NCI-H2171 treated with DMSO at 0.1 percent for 48 hours (cell line): ENCODE results near the gene RIMKLB.
"Not testable (repeated sequence)": the region's sequence is repeated elsewhere in the genome, so short reads cannot be mapped to it uniquely, and the experiment has no call there.

Experiments used
- DNase-seq: peaks from one replicate; lab custom pipeline; 2025; lab: John Stamatoyannopoulos, UW

Gene RIMKLB

DNA sequence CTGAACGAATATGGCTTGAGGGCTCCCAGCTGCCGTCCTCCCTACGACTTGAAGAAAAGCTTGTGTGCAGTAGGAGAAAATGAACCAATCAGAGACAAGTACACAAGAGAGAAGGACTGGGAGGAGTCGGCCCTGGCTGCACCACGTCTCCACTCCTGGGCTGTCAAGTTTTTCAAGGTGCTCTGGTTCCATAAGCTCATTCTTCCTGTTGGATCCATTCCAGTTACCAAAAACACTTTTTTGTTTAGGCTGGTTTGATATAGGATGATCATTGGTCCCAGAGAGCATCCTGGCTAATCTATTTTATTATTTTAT, 121.8 kb downstream of the RIMKLB start:
- no peak for DNase-seq

DNA sequence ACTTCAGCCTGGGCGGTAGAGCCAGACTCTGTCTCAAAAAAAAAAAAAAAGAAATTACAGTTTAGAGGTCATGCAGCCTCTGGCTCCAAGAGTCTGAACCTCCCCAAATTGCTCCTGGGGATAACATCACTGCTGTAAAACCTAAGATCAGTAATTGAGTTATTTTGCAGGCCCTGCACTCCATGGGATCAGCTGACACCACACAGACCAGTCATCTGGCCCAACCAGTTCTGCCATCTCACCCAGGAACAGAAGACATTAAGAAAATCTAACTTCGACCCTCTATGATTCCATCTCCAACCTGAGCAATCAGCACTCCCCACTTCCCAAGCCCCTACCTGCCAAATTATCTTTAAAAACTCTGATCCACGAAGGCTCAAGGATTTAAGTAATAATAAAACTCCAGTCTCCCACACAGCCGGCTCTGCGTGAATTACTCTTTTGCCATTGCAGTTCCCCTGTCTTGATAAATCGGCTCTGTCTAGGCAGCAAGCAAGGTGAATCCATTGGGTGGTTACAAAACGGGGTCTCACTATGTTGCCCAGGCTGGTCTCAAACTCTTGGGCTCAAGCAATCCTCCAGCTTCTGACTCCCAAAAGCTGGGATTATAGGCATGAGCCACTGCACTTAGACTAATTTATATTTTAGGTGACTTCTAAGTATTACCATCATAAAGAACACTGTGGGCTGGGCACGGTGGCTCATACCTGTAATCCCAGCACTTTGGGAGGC, 123.1 kb downstream of the RIMKLB start:
- not testable (repeated sequence) for DNase-seq

DNA sequence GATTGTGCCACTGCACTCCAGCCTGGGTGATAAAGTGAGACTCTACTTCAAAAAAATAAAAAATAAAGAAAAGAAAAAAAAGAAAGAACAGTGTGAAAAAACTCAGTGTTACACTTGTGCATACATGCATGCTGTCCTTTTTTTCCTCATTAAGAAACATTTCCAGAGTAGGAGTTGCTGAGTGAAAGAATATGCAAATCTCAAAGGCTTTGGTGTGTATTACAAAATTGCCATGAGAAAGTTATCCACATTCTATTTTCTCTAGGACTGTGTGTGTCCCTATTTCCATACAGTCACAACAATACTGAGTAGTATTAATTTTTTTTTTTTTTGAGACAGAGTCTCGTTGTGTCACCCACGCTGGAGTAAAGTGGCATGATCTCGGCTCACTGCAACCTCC, 123.8 kb downstream of the RIMKLB start:
- no peak for DNase-seq

DNA sequence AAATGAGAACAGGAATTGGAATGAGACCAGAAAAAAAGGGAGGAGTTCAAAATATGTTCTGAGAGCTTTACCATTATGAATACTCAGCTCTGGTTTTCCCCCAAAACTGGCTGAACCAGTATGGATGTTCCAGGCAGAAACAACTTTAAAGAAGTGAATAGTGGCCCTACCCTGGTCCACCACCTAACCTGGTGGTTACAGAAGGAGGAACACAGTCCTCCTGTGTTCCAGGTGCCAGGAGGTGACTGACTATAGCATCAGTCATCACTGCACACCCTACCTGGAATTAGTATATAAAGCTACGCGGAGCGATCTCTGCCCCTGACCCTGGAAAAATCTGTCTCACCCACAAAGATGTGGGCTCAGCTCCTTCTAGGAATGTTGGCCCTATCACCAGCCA, 124.5 kb downstream of the RIMKLB start, which contains the start of gene A2ML1:
Gene A2ML1, plus strand, starts transcription at position 324 of the 400 bp plus-strand sequence. Its CDS starts 31 bp downstream, at position 355.
- DNase-seq: no peak

DNA sequence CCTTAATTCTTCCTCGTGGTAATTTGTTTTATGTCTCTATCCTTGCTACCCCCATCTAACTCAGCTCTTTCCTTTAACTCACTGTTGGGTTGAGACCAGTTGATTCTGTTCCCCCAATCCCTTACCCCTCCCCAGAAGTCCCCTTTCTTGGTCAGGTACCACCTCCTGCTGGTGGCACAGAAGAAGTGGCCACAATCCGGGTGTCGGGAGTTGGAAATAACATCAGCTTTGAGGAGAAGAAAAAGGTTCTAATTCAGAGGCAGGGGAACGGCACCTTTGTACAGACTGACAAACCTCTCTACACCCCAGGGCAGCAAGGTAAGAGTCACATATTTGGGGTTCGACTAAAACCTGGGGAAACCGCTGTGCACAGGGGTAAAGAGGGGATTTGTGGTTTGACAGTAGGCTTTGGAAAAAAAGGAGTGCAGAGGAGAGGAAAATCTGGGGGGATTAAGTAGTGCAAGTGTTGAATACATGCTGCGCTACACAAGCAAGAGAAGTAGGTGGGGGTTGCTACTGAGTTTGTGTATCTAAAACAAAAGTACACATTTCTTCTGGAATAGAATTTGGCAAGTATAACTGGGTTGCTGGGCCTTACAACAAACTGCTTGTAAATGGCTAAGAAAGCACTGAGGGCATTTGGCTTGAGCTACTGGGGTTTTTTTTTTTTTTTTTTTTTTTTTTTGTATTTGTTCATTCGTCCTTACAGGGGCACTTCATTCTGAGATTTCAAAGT, 125.9 kb downstream of the RIMKLB start:
- DNase-seq: no peak

DNA sequence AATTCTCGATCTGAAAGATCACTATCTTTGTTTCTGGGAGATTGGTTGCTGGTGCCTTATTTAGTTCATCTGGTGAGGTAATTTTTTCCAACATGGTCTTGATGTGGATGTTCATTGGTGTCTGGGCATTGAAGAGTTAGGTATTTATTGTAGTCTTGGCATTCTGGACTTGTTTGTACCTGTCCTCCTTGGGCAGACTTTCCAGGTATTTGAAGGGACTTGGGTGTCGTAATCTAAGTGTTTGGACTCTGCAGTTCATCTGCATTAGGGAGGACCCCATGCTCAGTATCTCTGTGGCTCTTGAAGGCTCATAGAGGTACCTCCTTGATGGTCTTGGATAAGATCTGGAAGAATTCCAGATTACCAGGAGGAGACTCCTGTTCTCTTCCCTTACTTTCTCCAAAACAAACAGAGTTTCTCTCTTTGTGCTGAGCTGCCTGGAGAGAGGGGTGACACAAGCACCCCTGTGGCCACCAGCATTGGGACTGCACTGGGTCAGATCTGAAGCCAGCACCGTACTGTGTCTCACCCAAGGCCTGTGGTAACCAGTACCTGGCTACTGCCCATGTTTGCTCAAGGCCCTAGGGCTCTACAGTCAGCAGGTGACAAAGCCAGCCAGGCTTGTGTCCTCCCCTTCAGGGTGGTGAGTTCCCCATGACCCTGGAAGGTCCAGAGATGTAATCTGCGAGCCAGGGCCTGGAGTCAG, 129.9 kb downstream of the RIMKLB start:
- no peak for DNase-seq

DNA sequence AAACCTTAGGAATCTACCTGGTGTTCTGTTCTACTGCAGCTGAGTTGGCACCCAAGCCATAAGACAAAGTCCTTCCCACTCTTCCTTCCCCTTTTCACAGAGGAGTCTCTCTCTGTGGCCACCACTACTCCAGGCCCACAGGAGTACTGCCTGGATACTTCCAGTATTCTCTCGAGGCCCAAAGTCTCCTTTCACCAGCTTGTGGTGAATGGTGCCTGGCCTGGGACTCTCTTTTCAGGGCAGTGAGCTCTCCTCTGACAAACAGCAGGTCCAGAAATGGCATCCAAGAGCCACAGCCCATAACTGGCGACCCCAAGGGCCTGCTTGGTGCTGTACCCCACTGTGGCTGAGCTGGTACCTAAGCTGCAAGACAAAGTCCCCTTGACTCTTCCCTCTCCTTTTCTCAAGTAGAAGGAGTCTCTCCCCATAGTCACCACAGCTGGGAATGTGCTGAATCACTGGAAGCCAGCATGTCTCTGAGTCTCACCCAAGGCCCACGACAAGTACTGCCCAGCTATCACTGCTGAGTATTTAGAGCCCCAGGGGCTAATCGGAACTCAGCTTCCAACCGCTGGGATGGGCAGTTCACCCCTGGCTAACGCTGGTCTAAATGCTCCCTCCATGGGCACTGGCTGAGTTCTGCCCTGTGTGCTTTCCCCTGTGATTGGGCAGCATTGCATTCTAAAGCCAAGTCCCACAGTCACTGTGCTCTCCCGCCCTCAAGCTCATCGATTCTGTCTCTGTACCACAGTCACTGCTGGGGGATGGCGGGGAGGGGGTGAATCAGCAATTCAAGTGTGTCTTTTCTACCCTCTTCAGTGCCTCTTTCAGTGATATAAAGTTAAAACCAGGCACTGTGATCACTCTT, 130.7 kb downstream of the RIMKLB start:
- no peak for DNase-seq

DNA sequence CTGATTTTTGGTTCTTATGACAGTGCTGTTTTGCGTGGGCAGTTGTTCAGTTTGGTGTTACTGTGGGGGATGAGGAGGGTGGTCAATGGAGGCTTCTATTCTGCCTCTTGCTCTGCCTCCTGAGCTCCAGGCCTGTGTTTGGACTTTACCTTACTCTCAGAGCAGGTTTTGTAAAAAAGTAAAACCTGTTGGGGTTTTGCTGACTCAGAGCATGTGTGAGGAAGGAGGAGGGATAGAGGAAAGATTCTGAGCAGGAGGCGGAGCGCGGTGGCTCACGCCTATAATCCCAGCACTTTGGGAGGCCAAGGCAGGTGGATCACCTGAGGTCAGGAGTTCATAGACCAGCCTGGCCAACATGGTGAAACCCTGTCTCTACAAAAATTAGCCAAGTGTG, 131.3 kb downstream of the RIMKLB start:
- no peak for DNase-seq

DNA sequence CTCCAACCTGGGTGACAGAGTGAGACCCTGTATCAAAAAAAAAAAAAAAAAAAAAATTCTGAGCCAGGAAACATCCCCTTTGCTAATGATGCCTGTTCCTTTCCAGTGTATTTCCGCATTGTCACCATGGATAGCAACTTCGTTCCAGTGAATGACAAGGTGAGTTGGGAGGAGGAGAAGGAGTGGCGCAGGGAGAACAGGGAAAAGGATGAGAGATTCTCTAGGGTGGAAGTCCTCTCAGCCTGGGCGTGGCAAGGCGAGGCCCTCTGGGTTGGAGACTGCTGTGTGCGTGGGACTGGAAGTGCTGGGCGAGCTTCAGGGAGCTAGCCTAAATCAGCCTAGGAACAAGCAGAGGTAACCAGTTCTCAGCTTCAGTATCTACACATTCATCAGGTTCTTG, 131.8 kb downstream of the RIMKLB start:
- no peak for DNase-seq

DNA sequence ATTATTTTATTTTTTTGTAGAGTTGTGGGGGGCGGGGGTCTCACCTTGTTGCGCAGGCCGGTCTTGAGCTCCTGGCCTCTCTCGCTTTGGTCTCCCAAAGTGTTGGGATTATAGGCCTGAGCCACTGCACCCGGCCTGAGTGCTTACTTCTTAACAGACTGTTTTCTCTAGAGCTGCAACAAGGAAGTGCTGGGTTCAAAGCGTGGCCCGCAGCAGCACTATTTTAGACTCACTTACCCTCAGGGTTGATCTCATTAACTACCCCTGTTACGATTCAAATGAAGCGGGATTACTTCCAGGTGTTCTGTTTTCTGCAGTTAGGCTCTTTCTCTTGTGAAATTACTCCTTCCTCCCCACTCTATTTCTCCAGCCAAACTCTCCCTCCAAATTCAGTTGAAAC, 133.3 kb downstream of the RIMKLB start:
- no peak for DNase-seq

DNA sequence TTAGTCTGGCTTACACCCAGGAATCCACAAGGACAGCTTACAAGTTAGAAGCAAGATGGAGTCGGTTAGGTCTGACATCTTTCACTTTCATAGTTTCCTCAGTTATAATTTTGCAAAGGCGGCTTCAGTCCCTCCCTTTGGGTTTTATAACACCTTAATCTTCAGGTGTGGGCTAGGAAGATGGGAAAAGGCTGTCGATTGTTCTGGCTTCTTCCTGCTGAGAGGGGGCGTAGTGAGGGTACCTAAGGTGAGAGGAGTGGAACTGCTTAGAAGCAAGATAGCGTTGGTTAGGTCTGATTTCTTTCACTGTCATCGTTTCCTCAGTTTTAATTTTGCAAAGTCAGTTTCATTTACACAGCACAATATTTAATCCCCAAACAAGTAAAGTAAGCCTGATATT, 134.7 kb downstream of the RIMKLB start:
- DNase-seq: no peak
